Kidney epithelial cell (primary cell): ENCODE data around the gene PERM1. TPM values are rescaled to one million over a fixed set of nuclear protein-coding genes. Genes with fewer than 3 reads are reported as not detected.

Experiments used
- DNase-seq: peaks from one replicate; pipeline ENCODE4 v3.0.0-alpha.2; 2010; ENCODE audit warnings: low read depth
- H3K27me3 ChIP-seq: 2 replicates; pipeline ENCODE4 v1.6.0; 2011; ENCODE audit warnings: low read length; ENCODE audit not compliant: control insufficient read depth, insufficient read depth
- H3K36me3 ChIP-seq: 2 replicates; pipeline ENCODE4 v1.5.1; 2011; ENCODE audit warnings: low read length; ENCODE audit not compliant: control insufficient read depth, insufficient read depth
- H3K4me3 ChIP-seq: 2 replicates; pipeline ENCODE4 v1.5.1; 2011; ENCODE audit warnings: low read depth, mild to moderate bottlenecking, control low read depth, low read length
- CTCF ChIP-seq: IDR thresholded peaks from 2 replicates; pipeline ENCODE4 v1.5.1; 2011; ENCODE audit warnings: mild to moderate bottlenecking, moderate library complexity, low read length, control low read depth, inconsistent platforms; ENCODE audit not compliant: insufficient read depth, poor library complexity, severe bottlenecking
- total RNA-seq: library from RNA; depleted of rRNA; stranded (reverse); fragments of >200 nt; gene quantifications from 2 replicates; pipeline ENCODE4 v1.2.3, GENCODE V29; 2015

PERM1 gene
- total RNA-seq, 1 donor from 2014 or later = not detected

GRCh38 chr1:937521-937920, 44.4 kb downstream of the PERM1 start:
- Histone ChIP-seq H3K36me3 (no peaks in the 10 kb centered on the region), H3K27me3 (peaks cover 56% of the 10 kb centered on the region), H3K4me3 (no peak overlapping the region)
- DNase-seq = no peak
- no peak for TF ChIP-seq CTCF

DNA sequence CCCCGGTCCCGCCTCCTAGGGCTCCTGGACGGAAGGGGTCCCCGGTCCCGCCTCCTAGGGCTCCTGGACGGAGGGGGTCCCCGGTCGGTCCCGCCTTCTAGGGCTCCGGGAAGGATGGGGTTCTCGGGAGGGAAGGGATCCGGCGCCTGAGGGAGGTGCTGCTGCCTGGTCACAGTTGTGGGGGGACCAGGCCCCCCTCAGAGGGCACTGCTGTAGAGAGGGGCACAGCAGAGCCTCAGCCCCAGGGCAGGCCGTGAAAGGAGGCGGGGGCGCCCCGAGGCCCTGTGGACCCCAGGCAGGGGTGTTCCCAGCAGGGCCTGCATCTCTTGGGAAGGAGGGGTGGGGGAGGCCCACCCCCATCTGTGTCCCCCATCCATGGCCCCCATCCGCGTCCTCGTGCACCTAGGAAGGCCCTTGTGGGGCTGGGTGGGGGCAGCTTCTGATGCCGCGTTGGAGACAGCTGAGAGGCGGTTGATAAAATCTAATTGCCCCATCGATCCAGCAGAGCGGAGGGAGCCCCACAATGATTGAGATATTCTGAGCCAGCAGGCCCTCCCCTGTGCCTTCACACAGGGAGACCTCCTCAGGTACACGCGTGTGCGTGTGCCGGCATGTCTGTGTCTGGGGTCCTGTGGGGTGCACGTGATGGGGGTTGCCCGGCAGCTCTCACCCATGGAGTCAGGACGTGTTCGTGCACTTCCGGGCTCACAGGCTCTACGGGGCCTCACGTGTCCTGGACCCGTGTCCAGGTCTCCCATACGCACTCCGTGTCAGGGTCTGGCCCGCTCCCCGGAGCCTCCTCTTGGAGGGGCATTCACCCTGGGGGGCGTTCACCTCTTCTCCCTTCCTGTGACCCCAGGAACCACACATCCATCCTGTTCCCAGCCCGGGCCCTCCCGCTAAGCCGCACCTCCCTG, 45.3 kb downstream of the PERM1 start:
- Histone ChIP-seq H3K27me3 (peaks cover 60% of the 10 kb centered on the region), H3K4me3 (no peak overlapping the region), H3K36me3 (no peaks in the 10 kb centered on the region)
- TF ChIP-seq CTCF = no peak
- DNase-seq = no peak

GRCh38 chr1:935751-936231, 46.1 kb downstream of the PERM1 start:
- DNase-seq = no peak
- Histone ChIP-seq H3K4me3 (no peak overlapping the region), H3K36me3 (no peaks in the 10 kb centered on the region), H3K27me3 (peaks cover 68% of the 10 kb centered on the region)
- TF ChIP-seq CTCF = no peak

GRCh38 chr1:934991-935750, 46.7 kb downstream of the PERM1 start:
- DNase-seq = no peak
- TF ChIP-seq CTCF = no peak
- Histone ChIP-seq H3K36me3 (no peaks in the 10 kb centered on the region), H3K27me3 (peaks cover 74% of the 10 kb centered on the region), H3K4me3 (no peak overlapping the region)

- Histone ChIP-seq H3K36me3 (no peaks in the 10 kb centered on the region), H3K4me3 (no peak overlapping the region), H3K27me3 (peaks cover 77% of the 10 kb centered on the region)
- no peak for DNase-seq
- TF ChIP-seq CTCF = no peak
These were observed 48.3 kb downstream of the PERM1 start for GRCh38 chr1:933603-933940.
